Ovary (tissue), 3 donors: ENCODE results near the gene NUDCD3.

Experiments used
- CTCF ChIP-seq, 3 donors: fragments of 450-650 bp in 2 of 3; fragments of 200-600 bp in 1 of 3; IDR thresholded peaks; one replicate each; pipeline versions ENCODE4 v1.5.1 to v1.8.0; 2016 to 2022; ENCODE audit warnings: antibody characterized with exemption in 3 of 3, mild to moderate bottlenecking in 1 of 3
- EP300 ChIP-seq: sonication (generic); formaldehyde crosslinking; IDR thresholded peaks from one replicate; pipeline ENCODE4 v1.6.1; 2017; ENCODE audit warnings: antibody characterized with exemption
- POLR2A ChIP-seq: fragments of 450-650 bp; IDR thresholded peaks from one replicate; pipeline ENCODE4 v1.6.1; 2017; ENCODE audit warnings: antibody characterized with exemption, mild to moderate bottlenecking, moderate library complexity
- donor health status: DM: no; HTN: no; CAD: no.

GRCh38 chr7:44477938-44478337 lies 12.5 kb downstream of the NUDCD3 start:
- TF ChIP-seq CTCF (IDR thresholded peaks at IDR 0.05) (no peak), POLR2A (no peak), EP300 (no peak)
